ENCODE results near the gene NCSTN.

NCSTN gene

GRCh38 chr1:160353223-160353622 is 10.0 kb downstream of the NCSTN start:
- DNase-seq: no peak

- DNase-seq: peak; percentile 20 to 39
These were observed 11.3 kb downstream of the NCSTN start for GRCh38 chr1:160354388-160354985.

DNA sequence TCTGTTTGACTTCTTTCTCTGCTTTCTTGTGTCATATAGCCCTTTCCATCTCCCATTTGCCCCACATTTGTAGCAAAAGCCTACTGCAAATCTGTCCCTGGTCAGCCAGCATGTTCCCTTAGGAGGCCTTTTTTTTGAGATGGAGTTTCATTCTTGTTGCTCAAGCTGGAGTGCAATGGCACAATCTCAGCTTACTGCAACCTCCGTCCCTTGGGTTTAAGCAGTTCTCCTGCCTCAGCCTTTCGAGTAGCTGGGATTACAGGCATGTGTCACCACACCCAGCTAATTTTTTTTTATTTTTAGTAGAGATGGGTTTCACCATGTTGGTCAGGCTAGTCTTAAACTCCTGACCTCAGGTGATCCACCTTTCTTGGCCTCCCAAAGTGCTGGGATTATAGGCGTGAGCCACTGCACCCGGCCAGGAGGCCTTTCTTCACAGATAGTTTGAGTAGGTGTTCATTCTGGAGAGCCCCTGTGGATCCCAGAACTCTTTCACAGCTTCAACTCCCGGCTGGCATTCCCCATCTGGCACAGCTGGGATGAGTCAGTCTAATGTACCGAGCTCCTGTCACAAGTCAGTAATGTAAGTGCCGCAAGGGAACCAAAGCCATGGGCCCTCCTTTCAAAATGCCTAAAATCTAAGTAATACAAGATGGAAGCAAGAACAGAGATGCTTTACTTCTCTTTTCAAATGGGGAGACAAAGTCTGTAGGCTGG is 14.3 kb downstream of the NCSTN start:
- DNase-seq: no peak

DNA sequence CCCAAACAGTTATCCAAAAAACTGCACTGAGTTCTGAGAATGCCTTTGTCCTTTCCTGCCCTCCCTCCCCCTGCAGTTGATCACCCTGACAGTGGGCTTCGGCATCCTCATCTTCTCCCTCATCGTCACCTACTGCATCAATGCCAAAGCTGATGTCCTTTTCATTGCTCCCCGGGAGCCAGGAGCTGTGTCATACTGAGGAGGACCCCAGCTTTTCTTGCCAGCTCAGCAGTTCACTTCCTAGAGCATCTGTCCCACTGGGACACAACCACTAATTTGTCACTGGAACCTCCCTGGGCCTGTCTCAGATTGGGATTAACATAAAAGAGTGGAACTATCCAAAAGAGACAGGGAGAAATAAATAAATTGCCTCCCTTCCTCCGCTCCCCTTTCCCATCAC is 14.9 kb downstream of the NCSTN start:
- no peak for DNase-seq

DNA sequence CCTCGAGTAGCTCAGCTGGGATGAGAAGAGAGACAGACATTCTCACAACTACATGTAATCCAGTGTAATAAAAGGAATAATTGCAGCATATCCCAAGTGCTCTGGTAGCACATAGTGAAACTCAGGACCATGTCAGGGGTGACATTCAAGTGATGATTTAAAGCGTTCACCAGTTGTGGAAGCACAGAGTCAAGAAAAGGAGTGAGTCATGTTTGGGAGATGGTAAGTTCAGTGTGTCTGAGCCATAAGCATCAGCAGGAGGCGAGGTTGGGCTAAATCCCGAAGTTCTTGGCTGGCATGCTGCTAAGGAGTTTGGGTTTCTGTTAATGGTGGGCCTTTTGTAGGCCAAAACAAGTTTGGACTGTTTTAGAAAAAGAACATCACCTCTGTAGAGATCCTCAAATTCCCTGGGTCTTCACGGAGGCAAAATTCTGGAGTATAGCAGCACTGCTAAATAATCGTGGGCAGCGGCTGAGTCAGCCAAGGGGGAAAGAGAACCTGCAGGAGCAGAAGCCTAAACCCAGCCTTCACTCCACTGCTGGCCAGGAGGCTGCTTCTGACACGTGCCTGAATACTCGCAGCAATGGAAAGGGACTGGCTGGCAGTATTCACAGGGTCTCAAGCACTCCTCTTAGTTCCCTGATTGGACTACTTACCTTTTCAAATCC is 16.5 kb downstream of the NCSTN start:
- no peak for DNase-seq

DNA sequence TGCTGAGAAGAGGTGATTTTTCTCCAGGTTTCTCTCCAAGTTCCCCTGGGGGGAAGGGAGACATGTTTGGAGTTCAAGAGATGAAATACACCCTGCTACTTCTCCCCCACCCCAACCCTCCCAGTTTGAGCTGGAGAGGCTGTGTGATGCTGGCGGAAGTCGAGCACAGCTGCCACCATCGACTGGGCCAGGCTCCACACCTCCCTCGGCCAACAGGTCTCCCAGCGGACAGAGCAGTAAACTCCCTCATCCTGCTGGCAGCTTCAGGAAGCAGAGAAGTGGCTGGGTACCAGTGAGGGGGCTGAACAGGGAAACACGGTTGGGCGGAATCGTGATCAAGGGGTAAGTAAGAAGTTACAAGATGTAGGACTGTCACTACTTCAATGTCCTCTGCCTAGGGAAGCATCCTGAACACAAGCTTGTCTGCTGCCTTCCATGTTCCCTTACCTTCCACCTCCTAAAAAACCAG is 17.1 kb downstream of the NCSTN start:
- no peak for DNase-seq

DNA sequence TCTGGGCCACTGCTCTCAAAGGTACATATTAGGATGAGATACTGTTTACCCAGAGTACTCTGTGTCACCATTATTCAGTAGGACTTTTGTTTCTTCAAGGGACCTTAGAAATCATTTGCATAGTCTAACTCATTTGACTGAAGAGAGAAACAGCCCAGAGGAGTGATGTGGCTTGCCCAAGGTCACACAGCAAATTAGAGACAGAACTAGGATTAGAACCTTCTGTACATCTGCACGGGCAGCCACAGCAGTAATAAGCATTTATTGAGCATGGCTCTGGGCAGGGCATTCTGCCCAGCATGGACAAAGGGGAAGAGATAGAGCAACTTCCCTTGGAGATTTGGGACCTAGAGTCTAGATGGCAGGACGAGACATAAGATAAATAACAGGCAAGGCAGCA is 18.0 kb downstream of the NCSTN start:
- no peak for DNase-seq

DNA sequence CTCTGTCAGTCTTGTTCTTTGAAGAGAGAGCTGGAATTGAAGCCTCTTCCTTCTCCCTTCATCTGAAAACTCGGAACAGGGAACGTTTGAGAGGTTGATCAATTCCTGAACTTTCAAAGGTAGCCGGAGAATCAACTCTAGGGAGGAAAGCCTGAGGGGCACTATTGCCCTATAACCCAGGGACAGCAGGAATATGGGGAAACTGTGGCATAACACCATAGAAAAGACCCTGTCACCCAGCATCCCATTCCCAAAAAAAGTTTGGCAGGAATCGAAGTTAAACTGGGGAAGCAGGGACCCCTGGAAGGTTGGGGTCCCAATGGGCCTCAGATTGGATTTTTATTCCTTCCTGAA is 18.6 kb downstream of the NCSTN start:
- no peak for DNase-seq

- DNase-seq: no peak
These were observed 19.2 kb downstream of the NCSTN start for GRCh38 chr1:160362168-160362957.

DNA sequence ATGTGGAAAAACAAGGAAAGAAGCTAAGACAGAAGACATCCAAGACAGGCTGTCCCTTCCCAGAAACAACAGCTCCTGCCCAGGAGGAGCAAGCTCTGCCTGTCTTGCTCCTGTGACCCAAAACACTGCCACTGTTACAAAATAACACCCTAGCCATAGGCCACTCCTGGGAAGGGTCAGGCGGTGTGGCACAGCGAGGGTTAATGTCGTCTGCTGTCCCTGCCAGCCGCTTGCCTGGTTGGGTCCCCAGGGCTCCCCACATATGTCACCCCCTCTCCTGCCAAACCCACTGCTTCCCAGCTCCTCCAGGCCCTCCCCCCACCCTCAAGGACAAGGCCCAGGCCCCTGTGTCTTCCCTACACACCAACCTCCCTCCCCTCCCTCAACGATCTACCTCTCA is 19.8 kb downstream of the NCSTN start:
- DNase-seq: no peak

DNA sequence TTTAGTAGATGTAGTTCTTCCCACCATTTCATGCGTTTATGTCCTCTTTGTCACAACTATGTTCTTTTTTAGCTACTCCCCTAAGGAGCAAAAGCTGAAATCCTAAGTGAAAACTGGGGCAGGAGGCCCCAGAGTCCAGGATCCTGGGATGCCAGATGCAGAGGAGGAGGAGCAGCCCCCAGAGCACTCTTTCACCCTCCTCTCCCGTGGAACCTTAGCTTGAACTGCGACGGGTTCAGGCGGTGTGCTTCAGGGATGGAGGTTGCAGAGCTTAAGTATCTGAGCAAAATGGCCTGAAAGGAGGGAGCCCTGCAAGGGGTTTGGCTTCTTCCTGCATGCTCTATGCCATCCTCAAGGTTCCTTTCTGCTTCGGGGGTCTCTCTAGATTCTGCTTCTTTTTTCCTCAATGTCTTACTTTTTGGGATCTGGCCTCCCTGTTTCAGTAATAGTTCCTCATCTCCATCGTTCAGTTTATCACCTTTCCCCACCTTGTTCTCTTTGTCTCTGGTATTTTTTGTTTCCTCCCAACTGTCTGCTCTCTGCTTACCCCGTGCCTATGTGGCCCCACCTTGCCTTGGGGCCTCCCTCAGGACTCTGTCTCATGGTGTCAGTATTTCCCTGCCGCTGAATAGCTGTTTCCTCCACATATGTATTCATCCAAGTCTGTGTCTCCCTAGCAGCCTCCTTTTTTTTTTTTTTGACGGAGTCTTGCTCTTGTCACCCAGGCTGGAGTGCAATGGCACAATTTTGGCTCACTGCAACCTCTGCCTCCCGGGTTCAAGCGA is 21.0 kb downstream of the NCSTN start:
- DNase-seq: no peak

DNA sequence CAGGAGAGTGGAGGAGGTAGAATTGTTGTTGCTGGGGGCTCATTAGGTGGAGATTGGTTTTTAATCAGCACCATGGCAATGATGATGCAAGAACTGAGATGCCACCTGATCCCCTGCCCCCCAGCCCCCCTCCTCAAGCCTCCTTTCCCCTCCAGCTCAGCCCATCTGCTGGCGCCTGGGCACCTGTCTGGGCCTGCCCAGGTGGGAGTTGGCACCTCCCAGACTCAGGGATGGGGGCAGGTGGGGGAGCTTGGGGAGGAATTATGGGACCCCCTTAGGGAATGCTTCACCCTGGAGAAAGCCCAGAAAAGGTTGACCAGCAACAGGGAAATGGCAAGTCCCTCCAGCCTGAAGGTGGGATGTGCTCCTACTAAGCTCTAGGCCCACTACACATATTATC is 22.1 kb downstream of the NCSTN start:
- DNase-seq: no peak

DNA sequence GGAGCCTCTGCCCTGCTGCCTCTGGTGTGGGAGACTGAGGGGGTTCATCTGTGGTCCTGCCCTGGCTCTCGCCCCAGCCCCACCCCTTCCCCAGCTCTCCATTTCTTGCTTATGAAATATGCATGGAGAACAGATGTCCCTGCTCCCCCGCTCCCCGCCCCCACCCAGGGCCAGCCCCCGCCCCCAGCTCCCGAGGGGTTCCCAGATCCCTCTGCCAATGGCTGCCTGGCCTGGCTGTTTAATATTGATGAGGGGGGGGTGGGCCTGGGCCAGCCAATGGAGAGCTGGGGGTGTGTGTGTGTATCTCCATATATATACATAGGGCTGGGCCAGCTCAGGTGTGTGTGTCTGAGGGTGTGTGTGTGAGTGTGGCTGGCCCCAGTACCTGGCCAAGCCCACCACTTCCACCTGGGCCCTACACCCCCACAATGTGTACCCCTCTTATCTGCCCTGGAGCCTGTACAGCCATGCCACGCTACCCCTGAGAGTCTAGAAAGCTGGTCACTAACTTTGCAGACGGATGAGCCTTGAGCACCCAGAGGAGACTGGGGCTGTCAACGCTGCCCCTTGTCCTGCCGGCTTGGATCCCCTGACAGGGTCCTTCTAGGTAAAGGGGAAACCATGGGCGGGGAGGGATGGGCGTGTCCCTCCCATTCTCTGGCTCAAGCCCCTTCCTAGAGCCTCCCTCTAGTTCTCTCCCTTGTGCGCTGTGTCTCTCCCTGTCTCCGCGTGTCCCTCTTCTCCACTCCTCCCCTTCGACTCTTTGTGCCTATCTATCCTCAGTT is 23.7 kb downstream of the NCSTN start, which contains the start of gene NHLH1:
TSS of gene NHLH1 (plus strand) at position 341 of the 785 bp plus-strand sequence. CDS start 3,661 bp downstream, outside the sequence.
- no peak for DNase-seq

DNA sequence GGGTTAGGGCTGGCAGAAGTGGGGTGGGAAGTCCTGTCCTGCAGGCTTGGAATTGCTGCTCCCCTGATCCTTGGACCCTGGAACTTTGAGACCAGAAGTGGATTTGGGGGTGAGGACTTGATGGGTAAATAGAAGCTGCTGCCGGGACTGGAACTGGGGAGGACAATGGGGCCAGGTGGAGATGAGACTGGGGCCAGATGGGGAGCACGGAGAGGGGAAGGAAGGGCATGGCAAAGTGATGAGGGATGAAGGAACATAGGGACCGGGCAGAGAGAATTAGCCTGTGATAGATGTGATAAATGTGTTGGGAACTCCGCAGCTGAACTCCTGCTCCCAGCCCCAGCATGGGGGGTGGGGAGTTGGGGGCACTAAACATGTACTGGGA is 24.3 kb downstream of the NCSTN start:
- no peak for DNase-seq

DNA sequence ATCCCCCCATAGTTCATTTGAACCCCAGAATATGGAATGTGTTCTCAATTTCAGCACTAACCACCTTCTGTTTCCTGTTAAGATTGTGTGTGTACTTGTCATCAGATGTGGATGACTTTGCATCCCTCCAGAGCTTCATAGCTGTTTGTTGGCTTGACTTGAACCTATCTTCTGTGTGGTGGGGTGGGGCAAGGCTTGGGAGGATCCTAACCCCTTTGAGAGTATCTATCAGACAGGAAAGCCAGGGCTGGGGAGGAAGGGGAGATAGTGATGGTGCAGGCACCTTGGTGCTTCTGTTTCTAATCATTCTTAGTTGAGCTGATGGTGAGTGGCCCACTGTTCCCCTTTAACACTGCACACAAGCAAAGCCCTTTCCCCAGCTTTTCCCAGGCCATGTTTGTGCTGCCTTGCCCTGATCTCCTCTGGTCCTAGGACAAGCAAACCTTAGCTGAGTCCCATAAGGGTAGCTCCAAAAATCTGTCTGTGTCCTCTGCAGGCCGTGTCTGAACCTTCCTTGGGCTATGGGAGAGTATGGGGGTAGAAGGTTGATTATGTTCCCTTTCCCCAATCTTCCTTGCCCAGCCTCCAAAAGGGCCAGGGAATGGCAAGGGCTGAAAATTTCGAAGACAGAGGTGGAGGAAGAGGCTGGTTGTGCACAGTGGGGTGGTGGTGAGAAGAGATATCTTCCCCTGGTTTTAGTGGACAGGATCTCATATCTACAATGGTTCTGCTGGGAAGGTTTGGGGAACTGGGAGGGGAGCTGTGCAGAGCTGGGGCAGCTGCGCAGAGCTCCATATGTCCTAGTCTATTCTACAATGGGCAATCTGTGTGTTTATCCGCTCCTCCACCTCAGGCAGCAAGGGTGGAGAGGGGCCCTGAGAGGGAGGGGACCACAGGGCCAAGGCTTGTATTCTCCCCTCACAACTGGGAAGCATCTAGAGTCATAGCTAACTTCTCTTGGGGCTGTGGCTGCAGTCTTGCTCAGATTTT is 25.0 kb downstream of the NCSTN start:
- no peak for DNase-seq

DNA sequence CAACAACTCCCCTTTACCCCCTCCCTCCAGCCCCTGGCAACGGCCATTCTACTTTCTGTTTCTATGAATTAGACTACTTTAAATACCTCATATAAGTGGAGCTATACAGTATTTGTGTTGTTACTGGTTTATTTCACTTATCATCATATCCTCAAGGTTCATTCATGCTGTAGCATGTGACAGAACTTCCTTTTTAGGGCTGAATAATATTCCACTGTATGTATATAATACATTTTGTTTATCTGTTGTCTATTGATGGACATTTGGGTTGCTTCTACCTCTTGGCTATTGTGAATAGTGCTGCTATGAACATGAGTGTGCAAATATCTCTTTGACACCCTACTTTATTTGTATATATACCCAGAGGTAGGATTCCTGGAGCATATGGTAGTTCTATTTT is 25.9 kb downstream of the NCSTN start:
- DNase-seq: no peak

DNA sequence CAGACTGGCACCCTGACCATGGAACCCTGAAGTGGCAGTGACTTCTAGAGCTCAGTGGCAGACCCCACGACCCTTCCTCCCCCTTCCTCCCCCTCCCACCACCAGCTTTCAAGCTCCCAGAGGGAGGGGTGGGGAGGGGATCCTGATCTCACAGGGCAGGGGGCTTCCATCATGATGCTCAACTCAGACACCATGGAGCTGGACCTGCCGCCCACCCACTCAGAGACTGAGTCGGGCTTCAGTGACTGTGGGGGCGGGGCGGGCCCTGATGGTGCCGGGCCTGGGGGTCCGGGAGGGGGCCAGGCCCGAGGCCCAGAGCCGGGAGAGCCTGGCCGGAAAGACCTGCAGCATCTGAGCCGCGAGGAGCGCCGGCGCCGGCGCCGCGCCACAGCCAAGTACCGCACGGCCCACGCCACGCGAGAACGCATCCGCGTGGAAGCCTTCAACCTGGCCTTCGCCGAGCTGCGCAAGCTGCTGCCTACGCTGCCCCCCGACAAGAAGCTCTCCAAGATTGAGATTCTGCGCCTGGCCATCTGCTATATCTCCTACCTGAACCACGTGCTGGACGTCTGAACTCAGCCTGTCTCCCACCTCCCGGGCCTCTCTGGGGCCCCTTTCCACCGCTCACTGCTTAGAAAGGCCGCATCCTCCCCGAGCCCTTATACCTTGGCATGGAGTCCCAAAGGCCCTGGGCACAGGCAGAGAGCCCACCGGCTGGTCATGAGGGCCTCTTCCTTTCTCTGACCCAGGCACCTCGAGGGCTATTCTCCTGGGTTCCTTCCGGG is 27.6 kb downstream of the NCSTN start:
- DNase-seq: no peak

- DNase-seq: no peak
These were observed 28.1 kb downstream of the NCSTN start for GRCh38 chr1:160371346-160371631.

GRCh38 chr1:160371756-160372155 is 28.6 kb downstream of the NCSTN start:
- DNase-seq: no peak

- peak; percentile 9 to 26 for DNase-seq
These were observed 30.5 kb downstream of the NCSTN start for GRCh38 chr1:160373696-160374095.
